ENCODE measurements around the gene FECH.

FECH gene

GRCh38 chr18:57586251-57587049 is at the start of gene FECH:
Gene FECH (minus strand): TSS chr18:57586702. CDS start chr18:57586620, 82 bp downstream.
- no peak for TF ChIP-seq CTCF (IDR thresholded peaks at IDR 0.05; ENCODE audit: low read depth, low read length)
- in situ Hi-C loops (cut with HindIII; ENCODE audit: low sequenced_read_pairs) = no loop called here
- DNase-seq (ENCODE audit: low read depth, low spot score) = peak; percentile 56
- peak within 1 kb of the TSS; percentile 59 for H3K4me3 ChIP-seq (ENCODE audit: low read depth, low read length)

GRCh38 chr18:57635003-57635822 is 48.7 kb upstream of the FECH start:
- in situ Hi-C loops (cut with HindIII; ENCODE audit: low sequenced_read_pairs) = no loop called here
- TF ChIP-seq CTCF (IDR thresholded peaks at IDR 0.05; ENCODE audit: low read depth, low read length) = no peak

GRCh38 chr18:57631697-57632096 is 45.2 kb upstream of the FECH start:
- no peak for DNase-seq (ENCODE audit: low read depth, low spot score)
- in situ Hi-C loops (cut with HindIII; ENCODE audit: low sequenced_read_pairs) = no loop called here
- no peak for TF ChIP-seq CTCF (IDR thresholded peaks at IDR 0.05; ENCODE audit: low read depth, low read length)
- H3K4me3 ChIP-seq (ENCODE audit: low read depth, low read length) = no peak overlapping the region

More at GRCh38 chr18:57635003-57635822, 48.7 kb upstream of the FECH start:
- no peak overlapping the region for H3K4me3 ChIP-seq (ENCODE audit: low read depth, low read length)
- DNase-seq (ENCODE audit: low read depth, low spot score) = no peak

GRCh38 chr18:57630754-57631595 is 44.5 kb upstream of the FECH start:
- in situ Hi-C loops (cut with HindIII; ENCODE audit: low sequenced_read_pairs) = no loop called here
- peak overlapping the region; percentile 76 for H3K4me3 ChIP-seq (ENCODE audit: low read depth, low read length)
- no peak for DNase-seq (ENCODE audit: low read depth, low spot score)
- no peak for TF ChIP-seq CTCF (IDR thresholded peaks at IDR 0.05; ENCODE audit: low read depth, low read length)

- DNase-seq (ENCODE audit: low read depth, low spot score) = peak; percentile 97
- H3K4me3 ChIP-seq (ENCODE audit: low read depth, low read length) = peak overlapping the region; percentile 76
- in situ Hi-C loops (cut with HindIII; ENCODE audit: low sequenced_read_pairs) = no loop called here
- TF ChIP-seq CTCF (IDR thresholded peaks at IDR 0.05; ENCODE audit: low read depth, low read length) = peak; percentile 76
Measured at GRCh38 chr18:57630002-57630753, 43.7 kb upstream of the FECH start.
